ENCODE measurements around the gene ST6GAL1. TPM values are rescaled to one million over a fixed set of nuclear protein-coding genes. Genes with fewer than 3 reads are reported as not detected.

The ST6GAL1 gene
- total and polyA plus RNA-seq, 2 of the 8 experiments (the other 6 are each of a cell fraction or from before 2014, with no cell fraction given): 62.8 to 80.9 TPM

DNA sequence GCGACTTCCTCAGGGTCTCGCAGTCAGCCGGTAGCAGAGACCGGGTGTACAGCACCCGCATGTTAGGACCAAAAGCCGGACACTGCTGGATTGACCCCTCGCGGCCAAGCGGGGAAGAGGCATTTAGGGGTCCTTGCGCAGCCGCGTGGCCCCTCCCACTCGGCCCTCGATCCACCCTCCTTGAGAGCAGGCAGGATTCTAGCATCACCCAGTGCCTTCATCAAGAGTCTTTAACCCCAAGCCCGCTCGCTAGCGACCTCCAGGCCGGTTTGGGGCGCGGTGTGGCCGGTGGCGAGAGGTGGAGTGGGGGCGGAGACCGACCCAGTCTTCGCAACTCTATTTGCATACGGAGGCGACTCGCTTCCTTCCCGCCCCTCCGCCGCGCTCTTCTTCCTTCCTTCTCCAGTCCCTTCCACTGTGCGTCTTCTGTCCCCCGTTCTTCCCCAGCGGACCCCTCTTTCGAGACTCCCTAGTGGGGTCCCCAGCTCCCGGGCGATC is at the start of gene ST6GAL1 (continued):
- TF ChIP-seq, protein P1, sequence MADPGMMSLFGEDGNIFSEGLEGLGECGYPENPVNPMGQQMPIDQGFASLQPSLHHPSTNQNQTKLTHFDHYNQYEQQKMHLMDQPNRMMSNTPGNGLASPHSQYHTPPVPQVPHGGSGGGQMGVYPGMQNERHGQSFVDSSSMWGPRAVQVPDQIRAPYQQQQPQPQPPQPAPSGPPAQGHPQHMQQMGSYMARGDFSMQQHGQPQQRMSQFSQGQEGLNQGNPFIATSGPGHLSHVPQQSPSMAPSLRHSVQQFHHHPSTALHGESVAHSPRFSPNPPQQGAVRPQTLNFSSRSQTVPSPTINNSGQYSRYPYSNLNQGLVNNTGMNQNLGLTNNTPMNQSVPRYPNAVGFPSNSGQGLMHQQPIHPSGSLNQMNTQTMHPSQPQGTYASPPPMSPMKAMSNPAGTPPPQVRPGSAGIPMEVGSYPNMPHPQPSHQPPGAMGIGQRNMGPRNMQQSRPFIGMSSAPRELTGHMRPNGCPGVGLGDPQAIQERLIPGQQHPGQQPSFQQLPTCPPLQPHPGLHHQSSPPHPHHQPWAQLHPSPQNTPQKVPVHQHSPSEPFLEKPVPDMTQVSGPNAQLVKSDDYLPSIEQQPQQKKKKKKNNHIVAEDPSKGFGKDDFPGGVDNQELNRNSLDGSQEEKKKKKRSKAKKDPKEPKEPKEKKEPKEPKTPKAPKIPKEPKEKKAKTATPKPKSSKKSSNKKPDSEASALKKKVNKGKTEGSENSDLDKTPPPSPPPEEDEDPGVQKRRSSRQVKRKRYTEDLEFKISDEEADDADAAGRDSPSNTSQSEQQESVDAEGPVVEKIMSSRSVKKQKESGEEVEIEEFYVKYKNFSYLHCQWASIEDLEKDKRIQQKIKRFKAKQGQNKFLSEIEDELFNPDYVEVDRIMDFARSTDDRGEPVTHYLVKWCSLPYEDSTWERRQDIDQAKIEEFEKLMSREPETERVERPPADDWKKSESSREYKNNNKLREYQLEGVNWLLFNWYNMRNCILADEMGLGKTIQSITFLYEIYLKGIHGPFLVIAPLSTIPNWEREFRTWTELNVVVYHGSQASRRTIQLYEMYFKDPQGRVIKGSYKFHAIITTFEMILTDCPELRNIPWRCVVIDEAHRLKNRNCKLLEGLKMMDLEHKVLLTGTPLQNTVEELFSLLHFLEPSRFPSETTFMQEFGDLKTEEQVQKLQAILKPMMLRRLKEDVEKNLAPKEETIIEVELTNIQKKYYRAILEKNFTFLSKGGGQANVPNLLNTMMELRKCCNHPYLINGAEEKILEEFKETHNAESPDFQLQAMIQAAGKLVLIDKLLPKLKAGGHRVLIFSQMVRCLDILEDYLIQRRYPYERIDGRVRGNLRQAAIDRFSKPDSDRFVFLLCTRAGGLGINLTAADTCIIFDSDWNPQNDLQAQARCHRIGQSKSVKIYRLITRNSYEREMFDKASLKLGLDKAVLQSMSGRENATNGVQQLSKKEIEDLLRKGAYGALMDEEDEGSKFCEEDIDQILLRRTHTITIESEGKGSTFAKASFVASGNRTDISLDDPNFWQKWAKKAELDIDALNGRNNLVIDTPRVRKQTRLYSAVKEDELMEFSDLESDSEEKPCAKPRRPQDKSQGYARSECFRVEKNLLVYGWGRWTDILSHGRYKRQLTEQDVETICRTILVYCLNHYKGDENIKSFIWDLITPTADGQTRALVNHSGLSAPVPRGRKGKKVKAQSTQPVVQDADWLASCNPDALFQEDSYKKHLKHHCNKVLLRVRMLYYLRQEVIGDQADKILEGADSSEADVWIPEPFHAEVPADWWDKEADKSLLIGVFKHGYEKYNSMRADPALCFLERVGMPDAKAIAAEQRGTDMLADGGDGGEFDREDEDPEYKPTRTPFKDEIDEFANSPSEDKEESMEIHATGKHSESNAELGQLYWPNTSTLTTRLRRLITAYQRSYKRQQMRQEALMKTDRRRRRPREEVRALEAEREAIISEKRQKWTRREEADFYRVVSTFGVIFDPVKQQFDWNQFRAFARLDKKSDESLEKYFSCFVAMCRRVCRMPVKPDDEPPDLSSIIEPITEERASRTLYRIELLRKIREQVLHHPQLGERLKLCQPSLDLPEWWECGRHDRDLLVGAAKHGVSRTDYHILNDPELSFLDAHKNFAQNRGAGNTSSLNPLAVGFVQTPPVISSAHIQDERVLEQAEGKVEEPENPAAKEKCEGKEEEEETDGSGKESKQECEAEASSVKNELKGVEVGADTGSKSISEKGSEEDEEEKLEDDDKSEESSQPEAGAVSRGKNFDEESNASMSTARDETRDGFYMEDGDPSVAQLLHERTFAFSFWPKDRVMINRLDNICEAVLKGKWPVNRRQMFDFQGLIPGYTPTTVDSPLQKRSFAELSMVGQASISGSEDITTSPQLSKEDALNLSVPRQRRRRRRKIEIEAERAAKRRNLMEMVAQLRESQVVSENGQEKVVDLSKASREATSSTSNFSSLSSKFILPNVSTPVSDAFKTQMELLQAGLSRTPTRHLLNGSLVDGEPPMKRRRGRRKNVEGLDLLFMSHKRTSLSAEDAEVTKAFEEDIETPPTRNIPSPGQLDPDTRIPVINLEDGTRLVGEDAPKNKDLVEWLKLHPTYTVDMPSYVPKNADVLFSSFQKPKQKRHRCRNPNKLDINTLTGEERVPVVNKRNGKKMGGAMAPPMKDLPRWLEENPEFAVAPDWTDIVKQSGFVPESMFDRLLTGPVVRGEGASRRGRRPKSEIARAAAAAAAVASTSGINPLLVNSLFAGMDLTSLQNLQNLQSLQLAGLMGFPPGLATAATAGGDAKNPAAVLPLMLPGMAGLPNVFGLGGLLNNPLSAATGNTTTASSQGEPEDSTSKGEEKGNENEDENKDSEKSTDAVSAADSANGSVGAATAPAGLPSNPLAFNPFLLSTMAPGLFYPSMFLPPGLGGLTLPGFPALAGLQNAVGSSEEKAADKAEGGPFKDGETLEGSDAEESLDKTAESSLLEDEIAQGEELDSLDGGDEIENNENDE (IDR thresholded peaks at IDR 0.05; ENCODE audit: insufficient replicate concordance, low read length): no peak
- peak; percentile 69; the same call in 1 of the 2 replicates for TF ChIP-seq TBP (IDR thresholded peaks at IDR 0.05; ENCODE audit: low read depth, low read length)
- peak; percentile 86; the same call in 1 of the 2 replicates for TF ChIP-seq POLR2AphosphoS5 (IDR thresholded peaks at IDR 0.05; ENCODE audit: low read depth, low read length)
- 0 out of 2 replicates have a peak, but pooled peaks have one; percentile 6 for TF ChIP-seq KDM1A (IDR thresholded peaks at IDR 0.05; ENCODE audit: borderline replicate concordance, low read length)
- TF ChIP-seq RXRA (IDR thresholded peaks at IDR 0.05; ENCODE audit: insufficient read depth, low read depth, low read length): no peak
- TF ChIP-seq SIN3A (conservative IDR thresholded peaks at IDR 0.05 in 1 of 2, IDR thresholded peaks at IDR 0.05 in 1 of 2; ENCODE audit: low read depth in 1 of 2, low read length in 2 of 2): 0 out of 4 replicates have a peak, but pooled peaks of 1 of the 2 experiments have one; percentile 21
- TF ChIP-seq HDAC2 (IDR thresholded peaks at IDR 0.05; ENCODE audit: borderline replicate concordance in 1 of 2, low read depth in 2 of 2, low read length in 2 of 2): peak in 1 of 2 experiments; percentile 26; a peak in 1 of 4 replicates
- TF ChIP-seq TAF7 (optimal IDR thresholded peaks at IDR 0.05; ENCODE audit: borderline replicate concordance, low read depth, low read length): peak; percentile 74
- TF ChIP-seq, protein P2, sequence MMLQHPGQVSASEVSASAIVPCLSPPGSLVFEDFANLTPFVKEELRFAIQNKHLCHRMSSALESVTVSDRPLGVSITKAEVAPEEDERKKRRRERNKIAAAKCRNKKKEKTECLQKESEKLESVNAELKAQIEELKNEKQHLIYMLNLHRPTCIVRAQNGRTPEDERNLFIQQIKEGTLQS (IDR thresholded peaks at IDR 0.05; ENCODE audit: insufficient read depth, low read depth, low read length): no peak

Measured in H1 (cell line).